Activated CD4-positive, alpha-beta T cell treated with anti-CD3 and anti-CD28 coated beads for 36 hours (primary cell): ENCODE measurements around the gene MYH9. TPM values are rescaled to one million over a fixed set of nuclear protein-coding genes. Genes with fewer than 3 reads are reported as not detected.

Experiments
- ATAC-seq: fragments of 200-7000 bp; cut with Tn5 transposase; one replicate; pipeline ENCODE4 v1.10.0; 2021; ENCODE audit warnings: mild to moderate bottlenecking, moderate library complexity
- CTCF ChIA-PET: fragments of 350-600 bp; sonication (Branson Sonifier 250); formaldehyde crosslinking; loops from one replicate; lab custom pipeline; 2021; ENCODE audit warnings: antibody characterized with exemption; lab: Charles Lee
- POLR2A ChIA-PET: fragments of 350-600 bp; sonication (Branson Sonifier 250); formaldehyde crosslinking; loops from one replicate; lab custom pipeline; 2021; ENCODE audit warnings: antibody characterized with exemption, inconsistent platforms; lab: Charles Lee
- DNase-seq: peaks from one replicate; pipeline ENCODE4 v3.0.0-alpha.2; 2020
- H3K27ac Mint-ChIP-seq: one replicate; pipeline ENCODE4 v1.8.0; 2021; ENCODE audit warnings: mixed read lengths
- H3K27me3 Mint-ChIP-seq: one replicate; pipeline ENCODE4 v1.8.0; 2021; ENCODE audit warnings: mixed read lengths
- H3K36me3 Mint-ChIP-seq: one replicate; pipeline ENCODE4 v1.8.0; 2021; ENCODE audit warnings: low read depth, mixed read lengths
- H3K4me1 Mint-ChIP-seq: one replicate; pipeline ENCODE4 v1.8.0; 2021; ENCODE audit warnings: mixed read lengths
- H3K4me3 Mint-ChIP-seq: one replicate; pipeline ENCODE4 v1.8.0; 2021; ENCODE audit warnings: mild to moderate bottlenecking, moderate library complexity, mixed read lengths
- H3K9me3 Mint-ChIP-seq: one replicate; pipeline ENCODE4 v1.8.0; 2021; ENCODE audit warnings: low read depth, mixed read lengths
- intact Hi-C, 2 experiments: fragments of 100-400 bp; cut with DNase I in 1 of 2; cut with micrococcal nuclease in 1 of 2; formaldehyde crosslinking; loops; one replicate each; pipeline versions ENCODE4 v1.14.2 to v1.15.1; 2022 to 2024; cut with DNase I, micrococcal nuclease
- total RNA-seq, 2 experiments: library from RNA; stranded (reverse); gene quantifications; one replicate each; pipeline ENCODE4 v1.2.3, GENCODE V29; 2021

The MYH9 gene
- total RNA-seq, 2 experiments from 2014 or later: 720 to 773 TPM

GRCh38 chr22:36299911-36300310, 87.9 kb downstream of the MYH9 start:
- no peak overlapping the region for H3K27ac Mint-ChIP-seq
- CTCF ChIA-PET: interaction anchor here (0.5 to 6.8 kb wide), 10 partner anchors 11 to 169 kb away, joined by 4 to 71 read pairs (median 6); no protein-coding TSS in a partner anchor

GRCh38 chr22:36299295-36299694, 88.5 kb downstream of the MYH9 start:
- ATAC-seq: no peak
- no peak for DNase-seq
- Mint-ChIP-seq H3K36me3 (peaks cover 88% of the 10 kb centered on the region), H3K4me1 (peaks cover 9% of the 10 kb centered on the region), H3K9me3 (no peaks in the 10 kb centered on the region), H3K27me3 (no peaks in the 10 kb centered on the region), H3K4me3 (no peak overlapping the region), H3K27ac (no peak overlapping the region)
- POLR2A ChIA-PET: no interaction called here
- CTCF ChIA-PET: interaction anchor here (0.7 to 6.8 kb wide), 7 partner anchors 12 to 177 kb away, joined by 3 to 71 read pairs (median 6); no protein-coding TSS in a partner anchor
- intact Hi-C loops: no loop called here

More at GRCh38 chr22:36299911-36300310, 87.9 kb downstream of the MYH9 start:
- Mint-ChIP-seq H3K9me3 (no peaks in the 10 kb centered on the region), H3K4me3 (no peak overlapping the region), H3K4me1 (peaks cover 9% of the 10 kb centered on the region), H3K27me3 (no peaks in the 10 kb centered on the region), H3K36me3 (peaks cover 89% of the 10 kb centered on the region)
- intact Hi-C loops: no loop called here
- no peak for DNase-seq
- POLR2A ChIA-PET: no interaction called here
- ATAC-seq: no peak

GRCh38 chr22:36298601-36299000, 89.2 kb downstream of the MYH9 start:
- intact Hi-C loops: no loop called here
- no peaks in the 10 kb centered on the region for H3K9me3 Mint-ChIP-seq
- ATAC-seq: no peak
- peaks cover 9% of the 10 kb centered on the region for H3K4me1 Mint-ChIP-seq
- no peak overlapping the region for H3K4me3 Mint-ChIP-seq
- no peak for DNase-seq
- ChIA-PET CTCF (interaction anchor here (0.6 to 5.4 kb wide), 8 partner anchors 13 to 178 kb away, joined by 3 to 44 read pairs (median 4); no protein-coding TSS in a partner anchor), POLR2A (interaction anchor here (0.9 kb wide), 1 partner anchor 20 kb away, joined by 3 read pairs; no protein-coding TSS in a partner anchor)
- peaks cover 89% of the 10 kb centered on the region for H3K36me3 Mint-ChIP-seq
- no peak overlapping the region for H3K27ac Mint-ChIP-seq
- H3K27me3 Mint-ChIP-seq: no peaks in the 10 kb centered on the region

DNA sequence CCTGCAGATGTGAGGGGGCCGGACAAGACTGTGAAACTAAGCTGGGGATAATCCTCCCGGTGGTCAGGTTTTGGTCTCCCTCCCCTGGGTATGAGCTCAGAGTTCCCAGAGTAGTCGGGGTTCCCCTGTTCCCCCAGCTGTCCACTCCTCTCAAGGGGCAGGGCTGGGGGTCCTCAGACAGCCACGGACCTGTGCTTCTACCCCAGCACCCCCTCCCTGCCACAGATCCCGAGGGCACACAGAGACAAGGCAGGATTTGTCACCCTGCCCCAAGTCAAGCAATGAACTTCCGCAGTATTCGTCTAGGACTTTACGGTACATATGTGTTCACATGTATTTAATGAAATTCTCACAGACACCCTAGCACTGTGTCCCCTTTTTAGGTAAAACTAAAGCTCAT, 89.6 kb downstream of the MYH9 start:
- no peak for ATAC-seq
- peaks cover 9% of the 10 kb centered on the region for H3K4me1 Mint-ChIP-seq
- intact Hi-C loops: no loop called here
- POLR2A ChIA-PET: interaction anchor here (0.9 kb wide), 1 partner anchor 20 kb away, joined by 3 read pairs; no protein-coding TSS in a partner anchor
- CTCF ChIA-PET: interaction anchor here (0.6 to 5.4 kb wide), 7 partner anchors 13 to 173 kb away, joined by 3 to 44 read pairs (median 5); no protein-coding TSS in a partner anchor
- no peaks in the 10 kb centered on the region for H3K27me3 Mint-ChIP-seq
- no peak overlapping the region for H3K4me3 Mint-ChIP-seq
- no peaks in the 10 kb centered on the region for H3K9me3 Mint-ChIP-seq
- H3K36me3 Mint-ChIP-seq: peaks cover 89% of the 10 kb centered on the region
- no peak for DNase-seq
- no peak overlapping the region for H3K27ac Mint-ChIP-seq

DNA sequence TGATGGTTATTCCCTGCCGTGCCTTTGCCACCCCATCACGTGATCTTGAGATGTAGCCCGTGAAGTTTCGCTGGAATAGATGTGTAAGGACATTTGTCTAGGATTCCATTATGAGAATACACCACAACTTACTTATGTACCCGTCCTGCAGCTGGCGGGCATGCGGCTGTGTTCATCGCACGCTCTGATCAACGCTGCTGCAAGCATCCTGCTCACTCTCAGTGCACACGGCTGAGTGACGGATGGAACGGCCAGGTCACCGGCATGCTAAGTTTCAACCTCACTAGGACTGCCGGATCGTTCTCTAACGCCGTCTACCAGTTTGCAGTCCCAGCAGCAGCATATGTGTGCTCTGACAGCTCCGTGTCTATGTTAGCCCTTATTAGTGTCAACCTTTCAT, 90.2 kb downstream of the MYH9 start:
- Mint-ChIP-seq H3K4me1 (peaks cover 11% of the 10 kb centered on the region), H3K27me3 (no peaks in the 10 kb centered on the region), H3K9me3 (no peaks in the 10 kb centered on the region), H3K4me3 (no peak overlapping the region), H3K27ac (no peak overlapping the region), H3K36me3 (peaks cover 92% of the 10 kb centered on the region)
- no peak for DNase-seq
- ATAC-seq: no peak
- intact Hi-C loops: loop anchor here in 1 of 2 experiments (2.0 kb wide), 1 partner anchor 13 kb away; no protein-coding TSS in a partner anchor
- POLR2A ChIA-PET: no interaction called here
- CTCF ChIA-PET: interaction anchor here (0.7 to 5.4 kb wide), 3 partner anchors 12 to 117 kb away, joined by 3 to 44 read pairs (median 5); no protein-coding TSS in a partner anchor

DNA sequence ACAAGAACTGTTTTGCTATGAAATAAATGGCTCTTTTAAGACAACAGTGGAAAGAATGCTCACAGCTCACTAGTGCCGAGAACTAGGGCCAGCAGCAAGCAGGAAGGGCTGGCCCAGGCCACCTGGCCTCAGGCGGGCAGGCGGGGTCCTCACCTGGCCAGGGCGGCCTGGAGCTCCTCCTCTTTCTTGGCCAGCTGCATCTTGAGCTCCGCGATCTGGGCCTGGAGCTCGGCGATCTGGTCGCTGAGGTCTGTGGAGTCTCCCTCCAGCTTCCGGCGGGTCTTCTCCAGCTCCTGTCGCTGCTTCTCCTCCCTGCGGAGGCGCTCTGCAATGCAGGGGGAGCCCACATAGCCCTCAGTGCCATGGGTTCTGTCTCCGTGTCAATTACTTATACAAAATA, 91.1 kb downstream of the MYH9 start:
- DNase-seq: no peak
- no peak overlapping the region for H3K4me3 Mint-ChIP-seq
- H3K36me3 Mint-ChIP-seq: peaks cover 94% of the 10 kb centered on the region
- ATAC-seq: no peak
- peaks cover 15% of the 10 kb centered on the region for H3K4me1 Mint-ChIP-seq
- CTCF ChIA-PET: interaction anchor here (0.7 to 5.4 kb wide), 6 partner anchors 11 to 190 kb away, joined by 3 to 44 read pairs (median 3); no protein-coding TSS in a partner anchor
- no peak overlapping the region for H3K27ac Mint-ChIP-seq
- no peaks in the 10 kb centered on the region for H3K9me3 Mint-ChIP-seq
- intact Hi-C loops: loop anchor here in 1 of 2 experiments (2.0 kb wide), 1 partner anchor 14 kb away; no protein-coding TSS in a partner anchor
- POLR2A ChIA-PET: no interaction called here
- no peaks in the 10 kb centered on the region for H3K27me3 Mint-ChIP-seq

- POLR2A ChIA-PET: no interaction called here
- no peak for DNase-seq
Observed at GRCh38 chr22:36295247-36295646, 92.5 kb downstream of the MYH9 start.

GRCh38 chr22:36294801-36295200, 93.0 kb downstream of the MYH9 start:
- intact Hi-C loops: no loop called here
- CTCF ChIA-PET: interaction anchor here (0.7 to 5.4 kb wide), 7 partner anchors 9 to 194 kb away, joined by 3 to 44 read pairs (median 4); partner anchors contain the start of gene TXN2
- Mint-ChIP-seq H3K36me3 (peaks cover 88% of the 10 kb centered on the region), H3K27ac (no peak overlapping the region), H3K4me3 (no peak overlapping the region), H3K9me3 (no peaks in the 10 kb centered on the region), H3K27me3 (no peaks in the 10 kb centered on the region), H3K4me1 (peaks cover 17% of the 10 kb centered on the region)
- POLR2A ChIA-PET: no interaction called here
- ATAC-seq (no peak), DNase-seq (no peak)

More at GRCh38 chr22:36295247-36295646, 92.5 kb downstream of the MYH9 start:
- Mint-ChIP-seq H3K9me3 (no peaks in the 10 kb centered on the region), H3K4me1 (peaks cover 15% of the 10 kb centered on the region), H3K27me3 (no peaks in the 10 kb centered on the region), H3K36me3 (peaks cover 89% of the 10 kb centered on the region), H3K27ac (no peak overlapping the region), H3K4me3 (no peak overlapping the region)
- intact Hi-C loops: no loop called here
- no peak for ATAC-seq
- CTCF ChIA-PET: interaction anchor here (0.7 to 5.4 kb wide), 6 partner anchors 10 to 194 kb away, joined by 3 to 44 read pairs (median 4); no protein-coding TSS in a partner anchor

DNA sequence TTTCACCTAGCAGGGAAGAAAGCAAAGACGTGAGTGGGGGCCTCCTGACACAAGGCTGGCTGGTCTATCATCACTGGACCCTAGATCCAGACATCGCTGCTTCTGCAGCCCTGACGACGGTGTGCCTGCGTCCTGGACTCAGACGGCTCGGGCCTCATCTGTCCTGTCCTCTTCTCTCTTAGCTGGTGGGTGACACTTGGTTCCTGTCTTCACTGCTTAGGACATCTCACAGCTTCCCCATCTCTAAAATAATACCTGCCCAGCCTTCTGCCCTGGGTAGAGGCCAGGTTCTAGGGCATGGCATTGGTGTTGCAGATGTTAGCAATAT, 93.5 kb downstream of the MYH9 start:
- no peaks in the 10 kb centered on the region for H3K27me3 Mint-ChIP-seq
- ChIA-PET POLR2A (no interaction called here), CTCF (interaction anchor here (0.9 to 5.4 kb wide), 4 partner anchors 9 to 188 kb away, joined by 3 to 44 read pairs (median 8); partner anchors contain the start of gene TXN2)
- H3K4me1 Mint-ChIP-seq: peaks cover 21% of the 10 kb centered on the region
- peaks cover 90% of the 10 kb centered on the region for H3K36me3 Mint-ChIP-seq
- no peak for ATAC-seq
- intact Hi-C loops: no loop called here
- no peak for DNase-seq
- no peak overlapping the region for H3K4me3 Mint-ChIP-seq
- H3K27ac Mint-ChIP-seq: no peak overlapping the region
- H3K9me3 Mint-ChIP-seq: no peaks in the 10 kb centered on the region

GRCh38 chr22:36293606-36294292, 94.0 kb downstream of the MYH9 start:
- H3K4me3 Mint-ChIP-seq: no peak overlapping the region
- ChIA-PET POLR2A (interaction anchor here (0.6 kb wide), 1 partner anchor 10 kb away, joined by 3 read pairs; no protein-coding TSS in a partner anchor), CTCF (interaction anchor here (0.9 to 5.4 kb wide), 7 partner anchors 8 to 193 kb away, joined by 3 to 44 read pairs (median 4); partner anchors contain the start of gene TXN2)

GRCh38 chr22:36292823-36293530, 94.8 kb downstream of the MYH9 start:
- no peaks in the 10 kb centered on the region for H3K27me3 Mint-ChIP-seq
- no peaks in the 10 kb centered on the region for H3K9me3 Mint-ChIP-seq
- H3K27ac Mint-ChIP-seq: no peak overlapping the region
- H3K4me1 Mint-ChIP-seq: peaks cover 26% of the 10 kb centered on the region
- POLR2A ChIA-PET: interaction anchor here (0.6 kb wide), 1 partner anchor 9 kb away, joined by 3 read pairs; no protein-coding TSS in a partner anchor
- H3K4me3 Mint-ChIP-seq: no peak overlapping the region
- ATAC-seq (no peak), DNase-seq (no peak)
- CTCF ChIA-PET: interaction anchor here (1.2 to 2.2 kb wide), 5 partner anchors 11 to 193 kb away, joined by 3 to 13 read pairs (median 4); no protein-coding TSS in a partner anchor
- H3K36me3 Mint-ChIP-seq: peaks cover 88% of the 10 kb centered on the region
- intact Hi-C loops: no loop called here

More at GRCh38 chr22:36293606-36294292, 94.0 kb downstream of the MYH9 start:
- Mint-ChIP-seq H3K27ac (no peak overlapping the region), H3K9me3 (no peaks in the 10 kb centered on the region), H3K36me3 (peaks cover 91% of the 10 kb centered on the region), H3K27me3 (no peaks in the 10 kb centered on the region), H3K4me1 (peaks cover 24% of the 10 kb centered on the region)
- ATAC-seq (no peak), DNase-seq (no peak)
- intact Hi-C loops: no loop called here
